CD14-positive monocyte (primary cell): ENCODE measurements around the gene ISM2. TPM values are rescaled to one million over a fixed set of nuclear protein-coding genes. Genes with fewer than 3 reads are reported as not detected.

Experiments
- DNase-seq, 3 donors: peaks; one replicate each; pipeline ENCODE4 v3.0.0-alpha.2; 2011 to 2022
- H2AFZ ChIP-seq: 2 replicates; pipeline ENCODE4 v1.6.0; 2012; ENCODE audit warnings: mild to moderate bottlenecking, low read depth, low read length, inconsistent platforms; ENCODE audit not compliant: insufficient read depth, poor library complexity, severe bottlenecking
- H3K27ac ChIP-seq, 2 donors: 1 replicate in 1 of 2; 2 replicates in 1 of 2; pipeline ENCODE4 v1.5.1; 2012 to 2013; ENCODE audit warnings: low read length in 2 of 2, control low read depth in 1 of 2, inconsistent platforms in 1 of 2, low read depth in 1 of 2, mild to moderate bottlenecking in 1 of 2
- H3K27me3 ChIP-seq, 2 donors: one replicate each; pipeline versions ENCODE4 v1.6.0 to v1.6.1; 2011 to 2013; ENCODE audit warnings: low read length in 2 of 2; ENCODE audit not compliant: control insufficient read depth in 2 of 2, insufficient read depth in 2 of 2
- H3K36me3 ChIP-seq, 2 donors: replicated peaks in 1 of 2; 1 replicate in 1 of 2; 2 replicates in 1 of 2; pipeline versions ENCODE4 v1.5.1 to v1.6.1; 2012 to 2013; ENCODE audit warnings: low read length in 2 of 2, control low read depth in 1 of 2, inconsistent platforms in 1 of 2, mild to moderate bottlenecking in 1 of 2; ENCODE audit not compliant: insufficient read depth in 2 of 2, control insufficient read depth in 1 of 2
- H3K4me1 ChIP-seq, 2 donors: 1 replicate in 1 of 2; 2 replicates in 1 of 2; pipeline versions ENCODE4 v1.5.1 to v1.6.1; 2012 to 2013; ENCODE audit warnings: low read length in 2 of 2, control low read depth in 1 of 2, inconsistent platforms in 1 of 2, mild to moderate bottlenecking in 1 of 2, moderate library complexity in 1 of 2; ENCODE audit not compliant: insufficient read depth in 2 of 2, control insufficient read depth in 1 of 2
- H3K4me2 ChIP-seq: replicated peaks from 2 replicates; pipeline ENCODE3; 2012; ENCODE audit warnings: low read length, moderate library complexity, mild to moderate bottlenecking; ENCODE audit not compliant: poor library complexity, severe bottlenecking; ENCODE audit errors: extremely low read depth
- H3K4me3 ChIP-seq, 3 experiments: fragments of 200-600 bp in 1 of 3; sonication (generic) in 1 of 3; replicated peaks in 1 of 3; 1 replicate in 2 of 3; 2 replicates in 1 of 3; pipeline ENCODE4 v1.5.1; 2011 to 2013; ENCODE audit warnings: low read length in 3 of 3, mild to moderate bottlenecking in 3 of 3, control low read depth in 2 of 3, low read depth in 2 of 3, inconsistent platforms in 1 of 3, moderate library complexity in 1 of 3
- H3K79me2 ChIP-seq: 2 replicates; pipeline ENCODE4 v1.6.0; 2012; ENCODE audit warnings: mild to moderate bottlenecking, control low read depth, inconsistent platforms, low read length, moderate library complexity; ENCODE audit not compliant: insufficient read depth
- H3K9ac ChIP-seq: 2 replicates; pipeline ENCODE4 v1.6.0; 2017; ENCODE audit warnings: low read length, mild to moderate bottlenecking; ENCODE audit not compliant: insufficient read depth, poor library complexity, severe bottlenecking
- H3K9me3 ChIP-seq, 2 donors: replicated peaks in 1 of 2; 1 replicate in 1 of 2; 2 replicates in 1 of 2; pipeline versions ENCODE4 v1.5.1 to v1.6.1; 2012 to 2013; ENCODE audit warnings: low read length in 2 of 2, control low read depth in 1 of 2; ENCODE audit not compliant: control insufficient read depth in 1 of 2, insufficient read depth in 1 of 2
- H4K20me1 ChIP-seq: 2 replicates; pipeline ENCODE4 v1.6.0; 2012; ENCODE audit warnings: mild to moderate bottlenecking, low read length, control low read depth, moderate library complexity; ENCODE audit not compliant: insufficient read depth
- H3K27ac Mint-ChIP-seq, 7 donors: one replicate each; pipeline ENCODE4 v1.8.0; 2020; ENCODE audit warnings: mild to moderate bottlenecking in 7 of 7, mixed read lengths in 7 of 7, moderate library complexity in 6 of 7, inconsistent platforms in 2 of 7
- H3K27me3 Mint-ChIP-seq, 3 donors: one replicate each; pipeline ENCODE4 v1.8.0; 2021 to 2022; ENCODE audit warnings: low read depth in 3 of 3, mild to moderate bottlenecking in 3 of 3, mixed read lengths in 3 of 3, moderate library complexity in 3 of 3, inconsistent platforms in 1 of 3
- H3K36me3 Mint-ChIP-seq, 2 donors: one replicate each; pipeline ENCODE4 v1.8.0; 2020; ENCODE audit warnings: mixed read lengths in 2 of 2, inconsistent platforms in 1 of 2, mild to moderate bottlenecking in 1 of 2
- H3K4me1 Mint-ChIP-seq: one replicate; pipeline ENCODE4 v1.8.0; 2020; ENCODE audit warnings: mild to moderate bottlenecking, mixed read lengths
- H3K4me3 Mint-ChIP-seq, 2 donors: one replicate each; pipeline ENCODE4 v1.8.0; 2020; ENCODE audit warnings: mild to moderate bottlenecking in 2 of 2, mixed read lengths in 2 of 2, moderate library complexity in 1 of 2
- H3K9me3 Mint-ChIP-seq, 7 donors: one replicate each; pipeline ENCODE4 v1.8.0; 2020 to 2022; ENCODE audit warnings: mixed read lengths in 7 of 7, mild to moderate bottlenecking in 6 of 7, moderate library complexity in 6 of 7, inconsistent platforms in 2 of 7
- CTCF ChIP-seq: fragments of 200-600 bp; IDR thresholded peaks from one replicate; pipeline ENCODE4 v1.8.0; 2022; ENCODE audit warnings: antibody characterized with exemption, mild to moderate bottlenecking
- WGBS: methylation state at CpG from one replicate; pipeline ENCODE4 v1.1.5; 2013; ENCODE audit warnings: missing lambda C conversion rate; ENCODE audit not compliant: insufficient coverage; 5-methylcytosine and 5-hydroxymethylcytosine counted together
- intact Hi-C, 2 donors: fragments of 100-400 bp; cut with micrococcal nuclease; formaldehyde crosslinking; loops; one replicate each; pipeline versions ENCODE4 v1.15.0 to v1.15.1; 2023
- polyA plus RNA-seq, 3 donors: library from polyadenylated mRNA; depleted of rRNA in 1 of 3; unstranded in 2 of 3; stranded (reverse) in 1 of 3; fragments of 300-500 nt in 2 of 3; fragments of >200 nt in 1 of 3; fragmentation: Illumina TruSeq in 2 of 3; gene quantifications; 1 replicate in 2 of 3; 2 replicates in 1 of 3; pipeline ENCODE4 v1.2.3, GENCODE V29; 2012 to 2021

ISM2 gene
- polyA plus RNA-seq, 3 donors: not detected

- no peak for DNase-seq
- Histone ChIP-seq H3K79me2 (no peaks in the 10 kb centered on the region), H4K20me1 (no peaks in the 10 kb centered on the region), H3K27ac (no peak overlapping the region), H3K4me3 (no peak overlapping the region), H3K27me3 (no peaks in the 10 kb centered on the region), H3K9me3 (no peaks in the 10 kb centered on the region), H2AFZ (no peak overlapping the region), H3K9ac (no peak overlapping the region), H3K4me1 (no peaks in the 10 kb centered on the region), H3K4me2 (no peak overlapping the region), H3K36me3 (no peaks in the 10 kb centered on the region)
- Mint-ChIP-seq H3K27me3 (peaks cover 0 to 2% (median 1%) of the 10 kb centered on the region in 3 donors), H3K4me1 (no peaks in the 10 kb centered on the region), H3K27ac (no peak overlapping the region), H3K9me3 (peaks cover 0 to under 1% (median 0%) of the 10 kb centered on the region in 7 donors), H3K36me3 (no peaks in the 10 kb centered on the region), H3K4me3 (no peak overlapping the region)
- 100% methylated on average over 3 of the region's 3 CpGs for WGBS
- intact Hi-C loops: no loop called here
- TF ChIP-seq CTCF: no peak
These were observed 13.4 kb downstream of the ISM2 start for GRCh38 chr14:77485256-77485655.

GRCh38 chr14:77482422-77482821, 16.2 kb downstream of the ISM2 start:
- intact Hi-C loops: no loop called here
- Mint-ChIP-seq H3K4me3 (no peak overlapping the region), H3K4me1 (peaks cover 2% of the 10 kb centered on the region), H3K27ac (no peak overlapping the region), H3K27me3 (peaks cover 0 to 2% (median under 1%) of the 10 kb centered on the region in 3 donors), H3K36me3 (no peaks in the 10 kb centered on the region), H3K9me3 (peaks cover 0 to 1% (median 0%) of the 10 kb centered on the region in 7 donors)
- Histone ChIP-seq H3K4me2 (no peak overlapping the region), H3K27ac (no peak overlapping the region), H3K4me3 (no peak overlapping the region), H3K27me3 (no peaks in the 10 kb centered on the region), H3K79me2 (no peaks in the 10 kb centered on the region), H4K20me1 (no peaks in the 10 kb centered on the region), H3K36me3 (no peaks in the 10 kb centered on the region), H2AFZ (no peak overlapping the region), H3K9me3 (no peaks in the 10 kb centered on the region), H3K4me1 (peaks cover 0 to 3% of the 10 kb centered on the region in 2 donors), H3K9ac (no peak overlapping the region)
- 88% methylated on average over 4 of the region's 8 CpGs for WGBS
- no peak for DNase-seq
- TF ChIP-seq CTCF: no peak
